GM18526 (cell line): ENCODE results near the gene DNAJA3.

Experiments
- POLR2A ChIP-seq: IDR thresholded peaks from 3 replicates; pipeline ENCODE4 v1.6.1; 2011; ENCODE audit not compliant: insufficient read length; ENCODE audit errors: extremely low read depth

Gene DNAJA3

GRCh38 chr16:4435337-4436067, 9.8 kb downstream of the DNAJA3 start:
- no peak for TF ChIP-seq POLR2A

GRCh38 chr16:4437366-4437765, 11.7 kb downstream of the DNAJA3 start:
- TF ChIP-seq POLR2A: no peak

- no peak for TF ChIP-seq POLR2A
Measured at GRCh38 chr16:4442371-4442770, 16.7 kb downstream of the DNAJA3 start.

GRCh38 chr16:4443271-4443670, 17.6 kb downstream of the DNAJA3 start:
- no peak for TF ChIP-seq POLR2A

GRCh38 chr16:4443986-4444385, 18.3 kb downstream of the DNAJA3 start:
- TF ChIP-seq POLR2A: no peak

- no peak for TF ChIP-seq POLR2A
Measured at GRCh38 chr16:4450430-4450829, 24.8 kb downstream of the DNAJA3 start.

- no peak for TF ChIP-seq POLR2A
Measured at GRCh38 chr16:4450931-4451519, 25.4 kb downstream of the DNAJA3 start.

GRCh38 chr16:4452674-4453073, 27.0 kb downstream of the DNAJA3 start:
- no peak for TF ChIP-seq POLR2A

- no peak for TF ChIP-seq POLR2A
Measured at GRCh38 chr16:4454623-4455022, 29.0 kb downstream of the DNAJA3 start.

GRCh38 chr16:4455081-4455480, 29.4 kb downstream of the DNAJA3 start:
- TF ChIP-seq POLR2A: no peak

- TF ChIP-seq POLR2A: no peak
Measured at GRCh38 chr16:4455951-4456350, 30.3 kb downstream of the DNAJA3 start.

- TF ChIP-seq POLR2A: no peak
Measured at GRCh38 chr16:4460936-4461249, 35.2 kb downstream of the DNAJA3 start.

GRCh38 chr16:4461250-4462085, 35.8 kb downstream of the DNAJA3 start:
- TF ChIP-seq POLR2A: no peak

GRCh38 chr16:4463522-4464163, 38.0 kb downstream of the DNAJA3 start:
- no peak for TF ChIP-seq POLR2A

- no peak for TF ChIP-seq POLR2A
Measured at GRCh38 chr16:4465977-4466779, 40.5 kb downstream of the DNAJA3 start.
